ENCODE data around the gene SYN1. TPM values are rescaled to one million over a fixed set of nuclear protein-coding genes. Genes with fewer than 3 reads are reported as not detected.

The SYN1 gene
- total RNA-seq, 4 donors from 2014 or later = 0.31 TPM; not detected in 3

DNA sequence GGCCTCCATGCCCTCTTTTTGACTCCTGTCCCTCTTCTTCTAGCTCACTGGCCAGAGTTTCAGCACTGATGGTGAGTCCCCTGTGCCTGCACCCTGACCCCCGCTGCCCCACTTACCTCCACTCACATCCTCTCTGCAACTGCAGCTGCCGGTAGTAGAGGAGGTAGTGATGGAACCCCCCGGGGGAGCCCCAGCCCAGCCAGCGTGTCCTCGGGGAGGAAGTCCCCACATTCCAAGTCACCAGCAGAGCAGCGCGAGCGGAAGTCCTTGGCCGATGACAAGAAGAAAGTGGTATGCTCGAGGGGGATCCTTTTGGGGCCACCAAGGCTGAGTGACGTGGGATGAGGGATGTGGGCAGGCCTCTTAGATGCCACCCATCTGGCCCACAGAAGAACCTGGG is 52.8 kb downstream of the SYN1 start:
- Histone ChIP-seq H3K4me3 (no peak overlapping the region), H3K4me1 (peaks cover 0 to 25% (median 3%) of the 10 kb centered on the region in 3 donors), H3K27ac (no peak overlapping the region), H3K36me3 (peaks cover 6 to 91% (median 8%) of the 10 kb centered on the region in 3 donors), H3K9me3 (no peaks in the 10 kb centered on the region), H3K27me3 (no peaks in the 10 kb centered on the region)
- no peak for DNase-seq
- intact Hi-C loops (cut with DNase I) = no loop called here
- TF ChIP-seq POLR2A (IDR thresholded peaks at IDR 0.05) = no peak
- WGBS, 2 donors = 58% methylated on average over 3 of the region's 11 CpGs; no CpG with 5 or more reads in 1 of the 2 donors

GRCh38 chrX:47564438-47565085 is 55.1 kb downstream of the SYN1 start:
- H3K4me3 ChIP-seq = no peak overlapping the region
- no peak for DNase-seq
- 61 to 83% methylated on average over 7 to 9 of the region's 12 CpGs for WGBS, 2 donors
- intact Hi-C loops (cut with DNase I) = no loop called here
- no peaks in the 10 kb centered on the region for H3K9me3 ChIP-seq
- no peak overlapping the region for H3K27ac ChIP-seq
- no peaks in the 10 kb centered on the region for H3K27me3 ChIP-seq
- peaks cover 6 to 68% (median 8%) of the 10 kb centered on the region in 3 donors for H3K36me3 ChIP-seq
- peaks cover 0 to 38% (median 3%) of the 10 kb centered on the region in 3 donors for H3K4me1 ChIP-seq
- no peak for TF ChIP-seq POLR2A (IDR thresholded peaks at IDR 0.05)
- TF ChIP-seq, protein P1, sequence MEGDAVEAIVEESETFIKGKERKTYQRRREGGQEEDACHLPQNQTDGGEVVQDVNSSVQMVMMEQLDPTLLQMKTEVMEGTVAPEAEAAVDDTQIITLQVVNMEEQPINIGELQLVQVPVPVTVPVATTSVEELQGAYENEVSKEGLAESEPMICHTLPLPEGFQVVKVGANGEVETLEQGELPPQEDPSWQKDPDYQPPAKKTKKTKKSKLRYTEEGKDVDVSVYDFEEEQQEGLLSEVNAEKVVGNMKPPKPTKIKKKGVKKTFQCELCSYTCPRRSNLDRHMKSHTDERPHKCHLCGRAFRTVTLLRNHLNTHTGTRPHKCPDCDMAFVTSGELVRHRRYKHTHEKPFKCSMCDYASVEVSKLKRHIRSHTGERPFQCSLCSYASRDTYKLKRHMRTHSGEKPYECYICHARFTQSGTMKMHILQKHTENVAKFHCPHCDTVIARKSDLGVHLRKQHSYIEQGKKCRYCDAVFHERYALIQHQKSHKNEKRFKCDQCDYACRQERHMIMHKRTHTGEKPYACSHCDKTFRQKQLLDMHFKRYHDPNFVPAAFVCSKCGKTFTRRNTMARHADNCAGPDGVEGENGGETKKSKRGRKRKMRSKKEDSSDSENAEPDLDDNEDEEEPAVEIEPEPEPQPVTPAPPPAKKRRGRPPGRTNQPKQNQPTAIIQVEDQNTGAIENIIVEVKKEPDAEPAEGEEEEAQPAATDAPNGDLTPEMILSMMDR (IDR thresholded peaks at IDR 0.05) = no peak

GRCh38 chrX:47563801-47564315 is 55.8 kb downstream of the SYN1 start:
- no peaks in the 10 kb centered on the region for H3K27me3 ChIP-seq
- H3K4me1 ChIP-seq = peaks cover 0 to 41% (median 3%) of the 10 kb centered on the region in 3 donors
- peaks cover 6 to 61% (median 8%) of the 10 kb centered on the region in 3 donors for H3K36me3 ChIP-seq
- H3K9me3 ChIP-seq = no peaks in the 10 kb centered on the region
- intact Hi-C loops (cut with DNase I) = no loop called here
- WGBS, 2 donors = 69 to 70% methylated on average over 8 of the region's 8 CpGs
- TF ChIP-seq, protein P1 (IDR thresholded peaks at IDR 0.05) = no peak
- no peak for TF ChIP-seq POLR2A (IDR thresholded peaks at IDR 0.05)
- no peak overlapping the region for H3K4me3 ChIP-seq
- DNase-seq = no peak
- H3K27ac ChIP-seq = no peak overlapping the region

DNA sequence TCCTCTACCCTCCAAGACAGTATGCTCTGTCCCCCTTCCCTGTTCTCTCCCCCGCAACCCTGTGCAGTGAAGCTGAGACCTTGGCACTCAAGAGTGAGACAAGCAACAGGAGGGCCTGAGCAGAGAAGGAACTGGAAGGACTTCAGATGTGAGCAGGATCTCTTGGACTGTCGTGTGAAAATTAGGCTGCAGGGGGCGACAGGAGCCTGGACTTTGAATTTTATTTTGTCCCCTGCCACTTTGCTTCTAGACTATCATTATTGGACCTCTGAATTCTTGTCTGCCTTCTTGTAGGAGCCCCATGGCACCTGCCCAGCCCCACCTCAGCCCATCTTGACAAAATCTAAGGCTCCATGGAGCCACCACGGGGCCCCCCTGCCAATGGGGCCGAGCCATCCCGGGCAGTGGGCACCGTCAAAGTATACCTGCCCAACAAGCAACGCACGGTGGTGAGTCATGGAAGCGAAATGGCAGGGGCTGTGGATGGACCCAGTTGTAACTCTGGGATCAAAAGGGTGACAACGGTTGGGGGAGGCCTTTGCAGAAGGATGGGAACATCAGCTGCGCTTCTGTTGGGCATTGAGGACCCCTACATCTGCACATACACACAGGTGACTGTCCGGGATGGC is 56.9 kb downstream of the SYN1 start:
- no peak overlapping the region for H3K27ac ChIP-seq
- no peaks in the 10 kb centered on the region for H3K27me3 ChIP-seq
- no peak overlapping the region for H3K4me3 ChIP-seq
- intact Hi-C loops (cut with DNase I) = no loop called here
- 57 to 100% methylated on average over 1 to 6 of the region's 13 CpGs for WGBS, 2 donors
- peaks cover 6 to 50% (median 8%) of the 10 kb centered on the region in 3 donors for H3K36me3 ChIP-seq
- H3K4me1 ChIP-seq = peaks cover 0 to 41% (median 3%) of the 10 kb centered on the region in 3 donors
- no peaks in the 10 kb centered on the region for H3K9me3 ChIP-seq
- TF ChIP-seq POLR2A (IDR thresholded peaks at IDR 0.05) = no peak
- TF ChIP-seq, protein P1 (IDR thresholded peaks at IDR 0.05) = peak in 3 of 6 experiments; percentile 15 to 40 (median 25)
- no peak for DNase-seq

- Histone ChIP-seq H3K27ac (peak overlapping the region; percentile 87 to 96 (median 94)), H3K4me1 (peaks cover 0 to 43% (median 3%) of the 10 kb centered on the region in 3 donors), H3K27me3 (no peaks in the 10 kb centered on the region), H3K36me3 (peaks cover 2 to 40% (median 4%) of the 10 kb centered on the region in 3 donors), H3K4me3 (peak overlapping the region; percentile 62 to 71 (median 65)), H3K9me3 (no peaks in the 10 kb centered on the region)
- no peak for DNase-seq
- TF ChIP-seq POLR2A (IDR thresholded peaks at IDR 0.05) = no peak
- TF ChIP-seq, protein P1 (IDR thresholded peaks at IDR 0.05) = no peak
- intact Hi-C loops (cut with DNase I) = no loop called here
- WGBS, 2 donors = 5 to 30% methylated on average over 9 of the region's 9 CpGs
Observed at GRCh38 chrX:47561659-47562151, 58.0 kb downstream of the SYN1 start.
